HG03280 (cell line): ENCODE results near the gene PRRT4.

ENCODE experiments used
- ATAC-seq: cut with Tn5 transposase; IDR thresholded peaks from one replicate; pipeline ENCODE4 v1.9.1; 2021; ENCODE audit warnings: mild to moderate bottlenecking, moderate library complexity; ENCODE audit not compliant: unreplicated experiment

PRRT4 gene

GRCh38 chr7:128302139-128302538 lies 59.4 kb downstream of the PRRT4 start:
- ATAC-seq, result no peak
